GM12872 (cell line): ENCODE measurements around the gene TOP2A.

Source experiments
- CTCF ChIP-seq: IDR thresholded peaks from 3 replicates; pipeline ENCODE4 v1.5.1; 2011; ENCODE audit warnings: low read depth, mild to moderate bottlenecking, low read length, moderate library complexity; ENCODE audit not compliant: insufficient read depth

TOP2A gene

GRCh38 chr17:40366076-40366860, 51.4 kb downstream of the TOP2A start:
- no peak for TF ChIP-seq CTCF

GRCh38 chr17:40364906-40365305, 52.8 kb downstream of the TOP2A start:
- no peak for TF ChIP-seq CTCF

- TF ChIP-seq CTCF, result no peak
These were observed 53.4 kb downstream of the TOP2A start, which contains the start of gene GJD3 for GRCh38 chr17:40364121-40364861. GJD3 (minus strand) TSS chr17:40364737; CDS start chr17:40363815, 922 bp downstream.

GRCh38 chr17:40363111-40363827, 54.4 kb downstream of the TOP2A start:
- no peak for TF ChIP-seq CTCF

- peak; percentile 77 for TF ChIP-seq CTCF
These were observed 55.0 kb downstream of the TOP2A start for GRCh38 chr17:40362696-40363110.

GRCh38 chr17:40361925-40362695, 55.6 kb downstream of the TOP2A start:
- TF ChIP-seq CTCF, result no peak
